ENCODE results near the gene OSBPL8. TPM values are rescaled to one million over a fixed set of nuclear protein-coding genes. Genes with fewer than 3 reads are reported as not detected.

The OSBPL8 gene
- total and polyA plus RNA-seq, 2 donors (not counting 1 experiment from before 2014, with no cell fraction given), result 11.1 to 112 TPM

GRCh38 chr12:76340680-76341435 is 218.7 kb downstream of the OSBPL8 start:
- no peaks in the 10 kb centered on the region for H3K9me3 ChIP-seq (ENCODE audit: control extremely low read depth in 1 of 3, control insufficient read depth in 2 of 3, insufficient read depth in 1 of 3, low read length in 2 of 3)
- DNase-seq (no peak), ATAC-seq (ENCODE audit: low read depth) (no peak)
- POLR2A ChIA-PET, result no interaction called here
- no peaks in the 10 kb centered on the region for H3K36me3 ChIP-seq (replicated peaks in 1 of 2; ENCODE audit: control extremely low read depth in 1 of 2, control insufficient read depth in 1 of 2, extremely low read depth in 1 of 2, insufficient read depth in 2 of 2, low read length in 1 of 2)
- H2AFZ ChIP-seq (ENCODE audit: insufficient read depth, low read depth, low read length, poor library complexity, severe bottlenecking), result no peak overlapping the region
- CTCF ChIA-PET, result no interaction called here
- intact Hi-C loops (cut with micrococcal nuclease), result no loop called here
- no peaks in the 10 kb centered on the region for H3K79me2 ChIP-seq (ENCODE audit: control insufficient read depth, insufficient read depth, low read length)
- 75% methylated on average over 5 of the region's 9 CpGs for WGBS (ENCODE audit: insufficient coverage)
- TF ChIP-seq EZH2 (IDR thresholded peaks at IDR 0.05; ENCODE audit: borderline replicate concordance, insufficient read depth, low read depth, low read length, poor library complexity, severe bottlenecking) (no peak), CTCF (IDR thresholded peaks at IDR 0.05) (no peak)
- no peaks in the 10 kb centered on the region for H3K4me1 ChIP-seq (ENCODE audit: control insufficient read depth in 2 of 2, insufficient read depth in 2 of 2, low read length in 2 of 2)
- H3K4me3 ChIP-seq (ENCODE audit: control extremely low read depth in 1 of 5, extremely low read depth in 1 of 5, insufficient read depth in 1 of 5, low read depth in 2 of 5, low read length in 4 of 5), result no peak overlapping the region
- no peaks in the 10 kb centered on the region for H3K9me3 Mint-ChIP-seq (ENCODE audit: insufficient read depth)
- peaks cover 4% of the 10 kb centered on the region for H3K4me1 Mint-ChIP-seq
- H3K9ac ChIP-seq (ENCODE audit: low read length), result no peak overlapping the region
- no peak overlapping the region for H3K4me2 ChIP-seq (replicated peaks; ENCODE audit: low read depth, low read length, poor library complexity, severe bottlenecking)
- no peak overlapping the region for H3K27ac ChIP-seq (ENCODE audit: low read length in 2 of 2)
- peaks cover 0 to 3% (median 0%) of the 10 kb centered on the region in 4 experiments for H3K27me3 ChIP-seq (replicated peaks in 1 of 4; ENCODE audit: control extremely low read depth in 1 of 4, control insufficient read depth in 3 of 4, insufficient read depth in 4 of 4, low read length in 3 of 4)
- H4K20me1 ChIP-seq (ENCODE audit: control insufficient read depth, insufficient read depth, low read length, poor library complexity, severe bottlenecking), result no peaks in the 10 kb centered on the region
- peaks cover 6% of the 10 kb centered on the region for H3K27me3 Mint-ChIP-seq
- no peak overlapping the region for H3K27ac Mint-ChIP-seq
- no peak overlapping the region for H3K4me3 Mint-ChIP-seq

GRCh38 chr12:76337583-76337982 is 222.0 kb downstream of the OSBPL8 start:
- H3K36me3 ChIP-seq (replicated peaks in 1 of 2; ENCODE audit: control extremely low read depth in 1 of 2, control insufficient read depth in 1 of 2, extremely low read depth in 1 of 2, insufficient read depth in 2 of 2, low read length in 1 of 2), result no peaks in the 10 kb centered on the region
- no peaks in the 10 kb centered on the region for H3K4me1 Mint-ChIP-seq
- ChIA-PET POLR2A (no interaction called here), CTCF (no interaction called here)
- no peak overlapping the region for H3K27ac ChIP-seq (ENCODE audit: low read length in 2 of 2)
- H3K4me2 ChIP-seq (replicated peaks; ENCODE audit: low read depth, low read length, poor library complexity, severe bottlenecking), result no peak overlapping the region
- H3K9ac ChIP-seq (ENCODE audit: low read length), result no peak overlapping the region
- no CpG with 5 or more reads among the region's 3 CpGs for WGBS (ENCODE audit: insufficient coverage)
- no peak for TF ChIP-seq EZH2 (IDR thresholded peaks at IDR 0.05; ENCODE audit: borderline replicate concordance, insufficient read depth, low read depth, low read length, poor library complexity, severe bottlenecking)
- no peak for TF ChIP-seq CTCF (IDR thresholded peaks at IDR 0.05)
- peaks cover 12% of the 10 kb centered on the region for H3K27me3 Mint-ChIP-seq
- no peaks in the 10 kb centered on the region for H3K79me2 ChIP-seq (ENCODE audit: control insufficient read depth, insufficient read depth, low read length)
- H4K20me1 ChIP-seq (ENCODE audit: control insufficient read depth, insufficient read depth, low read length, poor library complexity, severe bottlenecking), result no peaks in the 10 kb centered on the region
- intact Hi-C loops (cut with micrococcal nuclease), result no loop called here
- no peak for DNase-seq
- no peaks in the 10 kb centered on the region for H3K4me1 ChIP-seq (ENCODE audit: control insufficient read depth in 2 of 2, insufficient read depth in 2 of 2, low read length in 2 of 2)
- H3K4me3 ChIP-seq (ENCODE audit: control extremely low read depth in 1 of 5, extremely low read depth in 1 of 5, insufficient read depth in 1 of 5, low read depth in 2 of 5, low read length in 4 of 5), result no peak overlapping the region
- peaks cover 0 to 3% (median 0%) of the 10 kb centered on the region in 4 experiments for H3K27me3 ChIP-seq (replicated peaks in 1 of 4; ENCODE audit: control extremely low read depth in 1 of 4, control insufficient read depth in 3 of 4, insufficient read depth in 4 of 4, low read length in 3 of 4)
- H2AFZ ChIP-seq (ENCODE audit: insufficient read depth, low read depth, low read length, poor library complexity, severe bottlenecking), result no peak overlapping the region
- H3K27ac Mint-ChIP-seq, result no peak overlapping the region
- H3K9me3 Mint-ChIP-seq (ENCODE audit: insufficient read depth), result no peaks in the 10 kb centered on the region
- H3K9me3 ChIP-seq (ENCODE audit: control extremely low read depth in 1 of 3, control insufficient read depth in 2 of 3, insufficient read depth in 1 of 3, low read length in 2 of 3), result no peaks in the 10 kb centered on the region
- ATAC-seq (ENCODE audit: low read depth), result no peak
- no peak overlapping the region for H3K4me3 Mint-ChIP-seq

All from B cell (primary cell).